ENCODE data around the gene CFAP65.

CFAP65 gene

GRCh38 chr2:219062081-219062480, 20.8 kb upstream of the CFAP65 start:
- no peak for DNase-seq (ENCODE audit: low read depth in 3 of 3, low spot score in 1 of 3)

- no peak for DNase-seq (ENCODE audit: low read depth in 3 of 3, low spot score in 1 of 3)
Measured at GRCh38 chr2:219060821-219061791, 19.8 kb upstream of the CFAP65 start, which contains the start of gene IHH. Gene IHH, minus strand, starts transcription at chr2:219060921. Its CDS starts 454 bp downstream, at chr2:219060467.

- DNase-seq (ENCODE audit: low read depth in 3 of 3, low spot score in 1 of 3): no peak
Measured at GRCh38 chr2:219059725-219060682, 18.7 kb upstream of the CFAP65 start.

- no peak for DNase-seq (ENCODE audit: low read depth in 3 of 3, low spot score in 1 of 3)
Measured at GRCh38 chr2:219059375-219059724, 18.0 kb upstream of the CFAP65 start.

GRCh38 chr2:219058541-219059374, 17.4 kb upstream of the CFAP65 start:
- DNase-seq (ENCODE audit: low read depth in 3 of 3, low spot score in 1 of 3): no peak

- peak; percentile 25 to 71 (median 54) for DNase-seq (ENCODE audit: low read depth in 3 of 3, low spot score in 1 of 3)
Measured at GRCh38 chr2:219057709-219058540, 16.6 kb upstream of the CFAP65 start.

GRCh38 chr2:219056896-219057708, 15.8 kb upstream of the CFAP65 start:
- DNase-seq (ENCODE audit: low read depth in 3 of 3, low spot score in 1 of 3): no peak

- DNase-seq (ENCODE audit: low read depth in 3 of 3, low spot score in 1 of 3): no peak
Measured at GRCh38 chr2:219056176-219056895, 15.0 kb upstream of the CFAP65 start.

- DNase-seq (ENCODE audit: low read depth in 3 of 3, low spot score in 1 of 3): no peak
Measured at GRCh38 chr2:219054956-219055903, 13.9 kb upstream of the CFAP65 start.

GRCh38 chr2:219049282-219049681, 8.0 kb upstream of the CFAP65 start:
- no peak for DNase-seq (ENCODE audit: low read depth in 3 of 3, low spot score in 1 of 3)

GRCh38 chr2:219045937-219046550, 4.7 kb upstream of the CFAP65 start:
- no peak for DNase-seq (ENCODE audit: low read depth in 3 of 3, low spot score in 1 of 3)

- no peak for DNase-seq (ENCODE audit: low read depth in 3 of 3, low spot score in 1 of 3)
Measured at GRCh38 chr2:219042750-219043149, 1.4 kb upstream of the CFAP65 start.

GRCh38 chr2:219042157-219042556, 841 bp upstream of the CFAP65 start:
- DNase-seq (ENCODE audit: low read depth in 3 of 3, low spot score in 1 of 3): no peak

- DNase-seq (ENCODE audit: low read depth in 3 of 3, low spot score in 1 of 3): no peak
Measured at GRCh38 chr2:219038600-219038999, 2.7 kb downstream of the CFAP65 start.

- DNase-seq (ENCODE audit: low read depth in 3 of 3, low spot score in 1 of 3): no peak
Measured at GRCh38 chr2:219037783-219038499, 3.4 kb downstream of the CFAP65 start.

- no peak for DNase-seq (ENCODE audit: low read depth in 3 of 3, low spot score in 1 of 3)
Measured at GRCh38 chr2:219035942-219036341, 5.4 kb downstream of the CFAP65 start.
